GM12891 (cell line): ENCODE data around the gene ATG10.

Source experiments
- POLR2A ChIP-seq: IDR thresholded peaks from 2 replicates; pipeline ENCODE4 v1.6.1; 2011; ENCODE audit warnings: low read depth, low read length, control low read depth
- POLR2AphosphoS5 ChIP-seq: IDR thresholded peaks from 2 replicates; pipeline ENCODE4 v1.6.1; 2011; ENCODE audit warnings: low read depth, low read length, control low read depth
- SPI1 ChIP-seq: IDR thresholded peaks from 2 replicates; pipeline ENCODE4 v1.6.1; 2011; ENCODE audit warnings: low read depth, low read length, control low read depth
- TAF1 ChIP-seq: IDR thresholded peaks from 2 replicates; pipeline ENCODE4 v1.6.1; 2011; ENCODE audit warnings: low read depth, low read length, control low read depth

GRCh38 chr5:82031220-82032119 lies 59.6 kb downstream of the ATG10 start:
- TF ChIP-seq TAF1 (no peak), POLR2A (no peak), POLR2AphosphoS5 (no peak), SPI1 (no peak)
